Dendritic cell treated with granulocyte-macrophage colony-stimulating factor and Interleukin-4, amounts not matched to agents 40 ng/mL and 50 ng/mL, for 4 days (primary cell): ENCODE results near the gene C1orf21.
"Not testable (repeated sequence)": the region's sequence is repeated elsewhere in the genome, so short reads cannot be mapped to it uniquely, and the experiment has no call there.

ENCODE experiments used
- H3K27ac Mint-ChIP-seq: one replicate; pipeline ENCODE4 v1.8.0; 2022; ENCODE audit warnings: mild to moderate bottlenecking, mixed read lengths
- H3K27me3 Mint-ChIP-seq: one replicate; pipeline ENCODE4 v1.8.0; 2022; ENCODE audit warnings: mild to moderate bottlenecking, mixed read lengths
- H3K36me3 Mint-ChIP-seq: one replicate; pipeline ENCODE4 v1.8.0; 2022; ENCODE audit warnings: low read depth, mixed read lengths
- H3K4me1 Mint-ChIP-seq: one replicate; pipeline ENCODE4 v1.8.0; 2022; ENCODE audit warnings: low read depth, mixed read lengths
- H3K4me3 Mint-ChIP-seq: one replicate; pipeline ENCODE4 v1.8.0; 2022; ENCODE audit warnings: mild to moderate bottlenecking, moderate library complexity, mixed read lengths
- H3K9me3 Mint-ChIP-seq: one replicate; pipeline ENCODE4 v1.8.0; 2022; ENCODE audit warnings: mixed read lengths
- intact Hi-C: fragments of 100-400 bp; cut with micrococcal nuclease; formaldehyde crosslinking; loops from one replicate; pipeline ENCODE4 v1.15.0; 2022

C1orf21 gene, protein sequence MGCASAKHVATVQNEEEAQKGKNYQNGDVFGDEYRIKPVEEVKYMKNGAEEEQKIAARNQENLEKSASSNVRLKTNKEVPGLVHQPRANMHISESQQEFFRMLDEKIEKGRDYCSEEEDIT

DNA sequence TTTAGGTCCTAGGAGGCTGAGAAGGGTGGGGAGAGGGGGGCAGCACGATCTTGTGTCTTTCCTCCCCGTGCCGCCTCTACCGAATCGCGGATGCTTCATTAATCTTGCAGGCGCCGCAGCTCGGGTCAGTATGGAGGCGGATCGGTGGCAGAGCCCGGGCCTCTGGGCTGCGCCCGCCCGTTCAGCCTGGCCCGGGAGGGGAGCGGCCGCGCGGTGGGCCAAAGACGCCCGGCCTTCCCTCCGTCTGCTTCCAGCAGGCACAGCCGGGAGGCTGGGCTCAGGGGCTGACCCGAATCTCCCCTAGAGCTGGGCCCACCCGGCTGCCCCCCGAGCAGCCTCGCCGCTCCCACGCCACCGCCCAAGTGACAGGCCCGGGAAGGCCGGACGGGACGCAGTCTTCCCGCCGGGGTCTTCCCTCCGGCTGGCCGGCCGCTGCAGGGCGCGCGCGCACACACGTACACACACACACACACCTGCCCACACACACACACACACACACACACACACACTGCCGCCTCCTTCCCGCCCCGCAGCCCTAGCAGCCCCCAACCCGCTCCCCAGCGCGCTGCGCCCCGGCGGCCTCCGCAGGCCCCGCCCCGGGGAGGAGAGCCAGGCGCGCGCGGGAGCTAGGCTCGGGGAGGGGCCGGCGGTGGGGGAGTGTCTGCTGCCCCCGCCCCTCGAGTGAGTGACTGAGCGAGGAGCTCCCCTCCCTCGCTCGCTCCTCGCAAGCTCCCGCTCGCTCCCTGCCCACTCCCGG is at the start of gene C1orf21:
Gene C1orf21, plus strand, starts transcription at position 718 of the 757 bp plus-strand sequence. CDS start 90,481 bp downstream, outside the sequence.
- H3K4me1 Mint-ChIP-seq, result peaks cover 29% of the 10 kb centered on the region
- H3K9me3 Mint-ChIP-seq, result no peaks in the 10 kb centered on the region
- H3K27ac Mint-ChIP-seq, result peak within 1 kb of the TSS; percentile 74
- peaks cover 9% of the 10 kb centered on the region for H3K36me3 Mint-ChIP-seq
- intact Hi-C loops, result loop anchor here (10.0 kb wide), 1 partner anchor 98 kb away; no protein-coding TSS in a partner anchor
- H3K4me3 Mint-ChIP-seq, result peak within 1 kb of the TSS; percentile 98
- H3K27me3 Mint-ChIP-seq, result peaks cover 44% of the 10 kb centered on the region

DNA sequence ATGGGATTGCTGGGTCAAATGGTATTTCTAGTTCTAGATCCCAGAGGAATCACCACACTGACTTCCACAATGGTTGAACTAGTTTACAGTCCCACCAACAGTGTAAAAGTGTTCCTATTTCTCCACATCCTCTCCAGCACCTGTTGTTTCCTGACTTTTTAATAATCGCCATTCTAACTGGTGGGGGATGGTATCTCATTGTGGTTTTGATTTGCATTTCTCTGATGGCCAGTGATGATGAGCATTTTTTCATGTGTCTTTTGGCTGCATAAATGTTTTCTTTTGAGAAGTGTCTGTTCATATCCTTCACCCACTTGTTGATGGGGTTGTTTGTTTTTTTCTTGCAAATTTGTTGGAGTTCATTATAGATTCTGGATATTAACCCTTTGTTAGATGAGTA is 49.0 kb upstream of the C1orf21 start:
- H3K36me3 Mint-ChIP-seq, H3K27ac Mint-ChIP-seq, H3K9me3 Mint-ChIP-seq, H3K4me1 Mint-ChIP-seq, intact Hi-C loops, H3K4me3 Mint-ChIP-seq, H3K27me3 Mint-ChIP-seq: not testable (repeated sequence)

DNA sequence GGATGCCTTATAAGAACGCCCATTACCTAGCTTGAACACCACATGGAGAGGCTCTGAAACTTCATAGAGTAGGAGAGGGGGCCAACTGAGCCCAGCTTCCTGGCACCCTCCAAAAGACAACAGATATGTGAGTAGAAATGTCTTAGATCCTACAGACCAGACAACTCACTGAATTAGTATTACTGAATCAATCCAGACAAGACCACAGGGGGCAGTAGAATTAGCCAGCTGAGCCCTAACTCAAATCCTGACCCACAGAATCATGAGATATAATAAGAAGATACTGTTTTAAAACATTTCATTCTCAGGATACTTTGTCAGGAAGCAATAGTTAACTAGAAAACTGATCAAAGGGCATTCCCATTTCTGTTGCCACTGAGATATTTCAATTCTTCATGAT is 45.8 kb upstream of the C1orf21 start:
- no peak overlapping the region for H3K27ac Mint-ChIP-seq
- no peaks in the 10 kb centered on the region for H3K36me3 Mint-ChIP-seq
- no peaks in the 10 kb centered on the region for H3K27me3 Mint-ChIP-seq
- peaks cover 9% of the 10 kb centered on the region for H3K9me3 Mint-ChIP-seq
- H3K4me3 Mint-ChIP-seq, result no peak overlapping the region
- intact Hi-C loops, result no loop called here
- no peaks in the 10 kb centered on the region for H3K4me1 Mint-ChIP-seq

DNA sequence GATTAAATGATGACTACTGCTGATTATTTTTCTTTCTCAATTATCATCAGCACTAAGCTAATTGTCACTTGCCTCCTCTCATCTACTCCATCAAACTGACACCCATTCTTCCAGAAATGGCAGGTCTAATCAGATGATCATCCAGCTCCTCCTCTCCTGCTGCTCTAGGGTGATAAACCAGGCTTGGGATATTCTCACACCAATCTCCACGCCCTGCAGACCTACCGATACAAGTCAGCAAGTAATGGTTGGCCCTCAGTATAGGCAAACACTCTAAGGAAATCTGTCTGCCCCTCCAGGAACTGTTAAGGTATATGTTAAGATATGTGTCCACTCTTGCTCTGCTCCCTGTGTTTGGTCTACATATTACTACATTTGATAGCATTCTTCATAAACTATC is 36.3 kb upstream of the C1orf21 start:
- no peaks in the 10 kb centered on the region for H3K27me3 Mint-ChIP-seq
- intact Hi-C loops, result no loop called here
- H3K36me3 Mint-ChIP-seq, result no peaks in the 10 kb centered on the region
- H3K4me1 Mint-ChIP-seq, result no peaks in the 10 kb centered on the region
- no peak overlapping the region for H3K4me3 Mint-ChIP-seq
- no peak overlapping the region for H3K27ac Mint-ChIP-seq
- no peaks in the 10 kb centered on the region for H3K9me3 Mint-ChIP-seq

DNA sequence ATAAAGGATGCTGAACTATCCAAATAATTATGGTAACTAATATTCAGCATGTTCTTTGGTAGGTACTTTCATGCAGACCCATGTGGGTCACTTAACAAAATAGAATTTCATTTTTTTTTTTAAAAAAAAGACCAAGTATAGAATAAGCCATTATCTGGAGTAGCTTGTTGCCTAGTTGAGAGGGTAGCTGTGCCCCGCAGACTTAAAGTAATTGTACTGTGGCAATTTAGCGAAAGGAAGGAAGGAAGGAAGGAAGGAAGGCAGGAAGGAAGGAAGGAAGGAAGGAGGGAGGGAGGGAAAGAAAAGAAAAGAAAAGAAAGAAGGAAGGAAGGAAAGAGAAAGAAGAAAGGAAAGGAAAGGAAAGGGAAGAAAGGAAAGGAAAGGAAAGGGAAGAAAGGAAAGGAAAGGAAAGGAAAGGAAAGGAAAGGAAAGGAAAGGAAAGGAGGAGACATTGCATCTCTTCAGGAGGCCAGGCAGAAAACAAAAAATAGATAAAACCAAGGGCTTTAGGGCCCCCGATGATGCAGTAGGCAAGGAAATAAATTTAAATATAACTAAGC is 35.3 kb upstream of the C1orf21 start:
- H3K27ac Mint-ChIP-seq, result no peak overlapping the region
- H3K36me3 Mint-ChIP-seq, result no peaks in the 10 kb centered on the region
- no peak overlapping the region for H3K4me3 Mint-ChIP-seq
- no peaks in the 10 kb centered on the region for H3K4me1 Mint-ChIP-seq
- intact Hi-C loops, result no loop called here
- no peaks in the 10 kb centered on the region for H3K27me3 Mint-ChIP-seq
- H3K9me3 Mint-ChIP-seq, result no peaks in the 10 kb centered on the region

DNA sequence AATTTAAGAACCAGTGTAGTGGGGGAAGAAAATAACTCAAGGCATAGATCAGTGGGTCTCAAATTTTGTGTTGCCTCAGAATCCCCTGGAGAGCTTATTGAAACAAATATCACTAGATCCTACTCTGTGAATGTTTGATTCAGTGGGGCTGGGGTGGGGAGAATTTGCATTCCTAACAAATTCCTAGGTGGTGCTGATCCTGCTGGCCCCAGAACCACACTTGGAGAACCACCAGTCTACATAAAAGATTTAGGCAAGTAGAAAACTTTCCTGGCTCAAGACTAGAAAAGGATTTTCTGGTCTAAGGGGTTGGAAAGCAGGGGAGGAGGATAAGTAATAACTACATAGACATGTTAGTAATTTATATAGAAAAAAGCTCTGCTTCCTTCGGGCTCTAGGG is 34.1 kb upstream of the C1orf21 start:
- intact Hi-C loops, result no loop called here
- no peaks in the 10 kb centered on the region for H3K4me1 Mint-ChIP-seq
- no peaks in the 10 kb centered on the region for H3K9me3 Mint-ChIP-seq
- no peak overlapping the region for H3K27ac Mint-ChIP-seq
- no peak overlapping the region for H3K4me3 Mint-ChIP-seq
- no peaks in the 10 kb centered on the region for H3K36me3 Mint-ChIP-seq
- no peaks in the 10 kb centered on the region for H3K27me3 Mint-ChIP-seq

DNA sequence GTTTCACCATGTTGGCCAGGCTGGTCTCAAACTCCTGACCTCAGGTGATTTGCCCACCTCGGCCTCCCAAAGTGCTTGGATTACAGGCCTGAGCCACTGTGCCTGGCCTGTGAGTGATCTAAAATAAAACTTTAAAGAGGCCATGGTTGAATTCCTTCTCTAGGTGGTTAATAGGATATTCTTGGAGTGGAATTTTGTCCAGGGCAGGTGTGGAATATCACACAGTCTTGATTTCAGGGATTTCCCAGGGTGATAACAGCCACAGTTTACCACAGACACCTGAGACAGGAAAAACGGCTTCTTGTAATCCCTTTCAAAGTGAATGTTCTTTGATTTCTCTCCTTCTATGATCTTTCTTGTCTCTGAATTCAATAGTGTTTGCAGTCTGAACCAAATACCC is 32.1 kb upstream of the C1orf21 start:
- no peaks in the 10 kb centered on the region for H3K36me3 Mint-ChIP-seq
- peaks cover 2% of the 10 kb centered on the region for H3K4me1 Mint-ChIP-seq
- H3K4me3 Mint-ChIP-seq, result no peak overlapping the region
- H3K27ac Mint-ChIP-seq, result no peak overlapping the region
- no peaks in the 10 kb centered on the region for H3K9me3 Mint-ChIP-seq
- H3K27me3 Mint-ChIP-seq, result no peaks in the 10 kb centered on the region
- intact Hi-C loops, result no loop called here

DNA sequence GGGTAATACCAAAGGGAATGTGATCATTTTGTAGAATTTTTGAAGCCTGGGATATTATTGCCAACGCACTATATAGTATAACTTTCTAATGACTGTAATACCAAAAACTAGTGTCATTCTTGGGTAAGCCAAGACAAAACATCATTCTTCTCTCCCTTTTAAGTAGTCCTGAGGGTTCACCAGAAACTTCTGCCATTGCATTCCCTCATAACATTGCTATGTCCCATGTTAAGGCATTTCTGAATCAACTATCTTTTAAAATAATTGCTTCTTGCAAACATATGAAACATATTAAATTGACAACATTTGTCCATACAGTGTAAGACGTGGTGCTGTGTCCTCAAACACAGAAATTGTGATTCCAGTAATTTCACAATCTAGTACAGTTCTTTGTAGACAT is 29.9 kb upstream of the C1orf21 start:
- H3K36me3 Mint-ChIP-seq, result no peaks in the 10 kb centered on the region
- H3K9me3 Mint-ChIP-seq, result no peaks in the 10 kb centered on the region
- H3K4me1 Mint-ChIP-seq, result peaks cover 8% of the 10 kb centered on the region
- no peak overlapping the region for H3K27ac Mint-ChIP-seq
- H3K4me3 Mint-ChIP-seq, result no peak overlapping the region
- intact Hi-C loops, result no loop called here
- peaks cover 3% of the 10 kb centered on the region for H3K27me3 Mint-ChIP-seq

DNA sequence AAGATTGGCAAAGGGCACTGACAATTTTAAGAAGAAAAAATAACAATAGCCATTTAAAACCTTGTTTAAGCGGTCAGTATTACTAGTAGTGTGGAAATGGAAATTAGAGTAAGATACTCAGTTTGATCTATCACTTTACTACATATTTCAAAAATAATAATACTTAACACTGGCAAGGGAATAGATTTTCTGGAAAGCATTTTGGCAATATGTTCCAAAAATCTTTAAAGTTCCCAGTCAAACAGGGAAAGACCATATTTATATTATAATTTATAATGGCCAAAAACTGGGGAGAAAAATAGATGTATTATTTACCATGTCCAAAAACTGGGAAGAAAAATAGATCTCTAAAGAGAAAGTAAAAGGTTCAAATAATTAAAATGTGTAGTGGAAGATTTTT is 28.6 kb upstream of the C1orf21 start:
- Mint-ChIP-seq H3K27me3 (peaks cover 3% of the 10 kb centered on the region), H3K4me3 (no peak overlapping the region), H3K9me3 (no peaks in the 10 kb centered on the region), H3K36me3 (no peaks in the 10 kb centered on the region), H3K4me1 (peaks cover 8% of the 10 kb centered on the region), H3K27ac (no peak overlapping the region)
- intact Hi-C loops, result no loop called here

DNA sequence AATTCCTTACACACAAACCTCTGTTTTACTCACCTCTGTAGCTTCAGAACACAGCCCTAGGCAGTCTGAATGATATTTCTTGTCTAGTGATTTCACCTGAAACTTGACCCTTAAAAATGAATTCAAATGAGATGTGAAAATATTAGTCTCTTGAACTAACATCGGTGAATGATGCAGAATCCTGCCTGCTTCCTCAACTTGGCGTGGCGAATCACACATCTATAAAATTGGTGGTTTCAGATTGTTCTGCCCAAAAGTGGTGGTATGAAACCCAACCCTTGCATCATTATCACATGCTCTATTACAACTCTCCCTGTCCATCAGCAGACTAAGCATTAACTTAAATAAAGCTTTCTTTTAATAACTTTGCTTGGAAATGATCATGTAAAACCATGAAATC is 26.9 kb upstream of the C1orf21 start:
- H3K4me1 Mint-ChIP-seq, result peaks cover 8% of the 10 kb centered on the region
- H3K27ac Mint-ChIP-seq, result no peak overlapping the region
- H3K4me3 Mint-ChIP-seq, result no peak overlapping the region
- no peaks in the 10 kb centered on the region for H3K36me3 Mint-ChIP-seq
- no peaks in the 10 kb centered on the region for H3K9me3 Mint-ChIP-seq
- H3K27me3 Mint-ChIP-seq, result peaks cover 3% of the 10 kb centered on the region
- intact Hi-C loops, result no loop called here

DNA sequence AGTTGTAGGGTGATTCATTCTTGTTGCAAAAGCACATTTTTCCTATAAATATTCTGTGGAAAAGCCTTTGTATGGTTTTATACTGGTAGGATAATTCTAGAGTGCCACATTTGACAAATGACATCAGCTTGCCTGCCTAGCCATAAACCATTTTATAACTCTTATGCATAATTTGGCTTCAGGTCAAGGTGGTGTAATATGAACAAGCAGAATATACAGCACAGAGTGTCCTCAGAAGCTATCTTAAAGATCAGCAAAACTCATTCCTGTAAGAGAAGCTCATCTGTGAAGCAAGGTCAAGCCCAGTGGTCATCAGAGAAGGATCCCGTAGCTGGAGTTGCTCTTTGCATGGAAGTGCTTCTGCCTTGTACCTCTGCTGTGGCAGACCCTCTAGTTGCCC is 24.0 kb upstream of the C1orf21 start:
- Mint-ChIP-seq H3K9me3 (no peaks in the 10 kb centered on the region), H3K4me1 (peaks cover 8% of the 10 kb centered on the region), H3K27ac (no peak overlapping the region), H3K27me3 (peaks cover 3% of the 10 kb centered on the region), H3K4me3 (no peak overlapping the region), H3K36me3 (no peaks in the 10 kb centered on the region)
- intact Hi-C loops, result no loop called here

DNA sequence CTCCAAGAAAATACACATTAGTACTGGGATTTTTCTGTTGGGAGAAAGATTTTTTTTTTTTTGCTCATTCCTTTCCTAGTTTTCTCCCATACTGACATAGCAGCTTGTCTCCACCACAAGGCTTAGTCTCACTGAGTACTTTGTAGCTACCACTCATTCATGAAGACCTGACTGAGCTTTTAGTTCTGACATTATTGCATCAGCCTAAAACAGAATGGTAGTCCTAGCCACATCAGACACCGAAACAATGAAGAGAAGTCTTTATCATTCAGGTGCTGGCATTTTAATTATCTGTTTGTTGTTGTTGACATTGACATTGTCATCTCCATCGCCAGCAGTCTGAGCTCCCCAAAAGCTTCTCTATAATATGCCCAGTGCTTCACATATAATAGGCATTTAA is 21.1 kb upstream of the C1orf21 start:
- no peaks in the 10 kb centered on the region for H3K36me3 Mint-ChIP-seq
- H3K27me3 Mint-ChIP-seq, result no peaks in the 10 kb centered on the region
- H3K9me3 Mint-ChIP-seq, result no peaks in the 10 kb centered on the region
- H3K4me3 Mint-ChIP-seq, result no peak overlapping the region
- H3K4me1 Mint-ChIP-seq, result peaks cover 9% of the 10 kb centered on the region
- H3K27ac Mint-ChIP-seq, result no peak overlapping the region
- intact Hi-C loops, result no loop called here

DNA sequence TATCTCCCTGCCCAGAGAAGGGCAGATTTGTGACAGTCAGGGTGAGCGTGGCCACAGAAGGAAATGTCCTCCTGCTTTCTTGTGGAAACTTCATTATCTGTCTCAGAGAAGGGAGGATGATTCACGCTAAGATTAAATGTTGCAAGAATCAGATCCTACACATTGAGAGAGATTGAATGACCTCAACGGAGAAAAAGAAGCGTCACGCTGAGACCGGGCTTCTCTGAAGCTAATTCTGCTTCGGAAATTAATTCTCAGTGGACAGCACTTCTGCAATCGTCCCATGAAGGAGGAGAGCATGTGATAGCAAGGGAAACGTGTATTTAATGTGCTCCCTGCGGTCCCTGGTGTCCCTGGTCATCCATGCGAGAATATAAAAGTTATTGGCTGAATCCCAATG is 19.8 kb upstream of the C1orf21 start:
- intact Hi-C loops, result no loop called here
- H3K4me3 Mint-ChIP-seq, result no peak overlapping the region
- no peaks in the 10 kb centered on the region for H3K27me3 Mint-ChIP-seq
- H3K36me3 Mint-ChIP-seq, result no peaks in the 10 kb centered on the region
- no peak overlapping the region for H3K27ac Mint-ChIP-seq
- H3K4me1 Mint-ChIP-seq, result peaks cover 9% of the 10 kb centered on the region
- H3K9me3 Mint-ChIP-seq, result no peaks in the 10 kb centered on the region

DNA sequence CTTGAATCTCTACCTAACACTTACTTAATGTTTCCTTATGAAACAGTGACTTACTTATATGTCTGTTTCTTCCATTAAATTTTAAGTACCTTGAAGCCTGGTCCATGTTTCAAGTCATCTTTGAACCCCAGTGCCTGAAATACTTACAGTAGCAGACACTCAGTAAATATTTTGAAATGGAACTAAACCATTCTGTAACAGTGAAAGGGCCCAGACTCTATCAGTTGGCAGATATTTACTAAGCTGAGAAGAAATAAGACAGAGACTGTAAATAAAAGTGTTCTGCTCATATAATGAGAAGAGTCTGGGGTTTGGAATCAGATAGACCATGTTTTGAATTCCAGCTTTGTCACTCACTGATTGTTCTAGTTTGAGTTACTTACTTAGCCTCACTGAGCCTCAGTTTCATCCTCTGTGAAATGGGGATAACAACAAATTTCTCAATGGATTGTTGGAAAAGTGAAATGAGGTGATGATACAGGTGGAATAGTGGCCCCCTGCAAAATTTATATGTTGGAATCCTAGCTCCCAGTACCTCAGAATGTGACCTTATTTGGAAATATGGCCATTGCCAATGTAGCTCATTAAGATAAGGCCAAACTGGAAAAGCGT is 19.3 kb upstream of the C1orf21 start:
- H3K36me3 Mint-ChIP-seq, result no peaks in the 10 kb centered on the region
- no peaks in the 10 kb centered on the region for H3K9me3 Mint-ChIP-seq
- H3K27ac Mint-ChIP-seq, result no peak overlapping the region
- no peaks in the 10 kb centered on the region for H3K27me3 Mint-ChIP-seq
- intact Hi-C loops, result no loop called here
- H3K4me3 Mint-ChIP-seq, result no peak overlapping the region
- H3K4me1 Mint-ChIP-seq, result peaks cover 9% of the 10 kb centered on the region
